ENCODE results near the gene HOXB2.
"Not testable (repeated sequence)": the region's sequence is repeated elsewhere in the genome, so short reads cannot be mapped to it uniquely, and the experiment has no call there.

Gene HOXB2

GRCh38 chr17:48541036-48541576 is 3.8 kb downstream of the HOXB2 start:
- no peak for DNase-seq (ENCODE audit: low read depth)

DNA sequence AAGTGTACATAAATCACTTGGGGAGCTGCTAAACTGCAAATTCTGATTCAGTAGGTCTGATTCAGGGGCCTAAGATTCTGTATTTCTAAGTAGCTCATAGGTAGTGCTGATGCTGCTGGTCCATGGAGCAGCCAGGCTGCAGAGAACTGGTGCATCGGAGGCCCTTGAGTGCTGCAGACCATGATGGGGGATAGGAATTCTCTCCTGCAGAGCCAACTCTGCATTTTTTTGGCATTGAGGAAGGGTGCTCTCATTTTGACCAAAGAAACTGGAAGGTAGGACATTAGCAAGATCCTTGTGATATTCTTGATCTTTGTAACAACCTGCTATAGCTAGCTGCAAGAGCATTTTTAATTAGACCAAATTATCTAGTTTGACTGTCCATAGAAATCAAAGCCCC is 4.7 kb downstream of the HOXB2 start:
- DNase-seq (ENCODE audit: low read depth), result no peak

DNA sequence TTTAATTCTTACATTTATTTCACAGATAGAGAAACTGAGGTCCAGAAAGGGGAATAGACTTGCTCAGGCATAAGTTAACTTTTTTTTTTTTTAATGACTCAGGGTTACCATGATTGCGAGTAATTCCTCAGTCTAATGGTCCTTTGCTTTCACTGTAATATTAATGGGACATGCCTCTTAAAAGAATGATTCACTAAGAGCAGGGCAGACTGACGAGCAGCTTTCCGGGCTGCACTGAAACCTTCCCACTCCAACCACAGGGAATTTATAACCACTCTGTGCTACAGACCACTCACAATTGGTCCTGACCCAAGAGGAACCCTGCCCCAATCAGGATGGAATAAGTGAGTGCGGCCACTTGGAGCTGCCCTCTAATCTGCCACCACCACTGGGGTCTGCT is 5.7 kb downstream of the HOXB2 start:
- no peak for DNase-seq (ENCODE audit: low read depth)

GRCh38 chr17:48537316-48537715 is 7.6 kb downstream of the HOXB2 start:
- DNase-seq (ENCODE audit: low read depth), result no peak

GRCh38 chr17:48535793-48536559 is 8.9 kb downstream of the HOXB2 start:
- DNase-seq (ENCODE audit: low read depth), result not testable (repeated sequence)

GRCh38 chr17:48532261-48532660 is 12.6 kb downstream of the HOXB2 start:
- DNase-seq (ENCODE audit: low read depth), result no peak

DNA sequence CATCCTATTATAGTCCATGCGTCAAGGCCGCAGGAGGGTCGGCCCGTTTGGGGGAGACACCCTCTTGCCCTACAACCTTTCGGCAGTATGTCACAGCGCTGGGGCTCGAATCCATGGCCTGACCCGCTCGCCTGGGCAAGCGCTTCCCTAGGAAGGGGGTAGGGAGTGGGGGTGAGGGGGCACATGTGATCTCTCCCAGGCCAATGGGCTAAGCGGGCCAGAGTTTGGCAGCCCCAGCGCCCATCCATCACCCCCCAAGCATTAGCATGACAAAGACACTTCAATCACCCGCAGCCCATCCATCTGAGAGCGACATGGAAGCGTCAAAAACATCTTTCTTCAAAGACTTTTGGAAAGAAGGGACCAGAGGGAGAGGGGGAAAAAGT is 14.0 kb downstream of the HOXB2 start, which contains the start of gene HOXB1:
Gene HOXB1, minus strand, starts transcription at position 125 of the 386 bp plus-strand sequence. Its CDS starts 107 bp downstream, at position 18.
- no peak for DNase-seq (ENCODE audit: low read depth)

DNA sequence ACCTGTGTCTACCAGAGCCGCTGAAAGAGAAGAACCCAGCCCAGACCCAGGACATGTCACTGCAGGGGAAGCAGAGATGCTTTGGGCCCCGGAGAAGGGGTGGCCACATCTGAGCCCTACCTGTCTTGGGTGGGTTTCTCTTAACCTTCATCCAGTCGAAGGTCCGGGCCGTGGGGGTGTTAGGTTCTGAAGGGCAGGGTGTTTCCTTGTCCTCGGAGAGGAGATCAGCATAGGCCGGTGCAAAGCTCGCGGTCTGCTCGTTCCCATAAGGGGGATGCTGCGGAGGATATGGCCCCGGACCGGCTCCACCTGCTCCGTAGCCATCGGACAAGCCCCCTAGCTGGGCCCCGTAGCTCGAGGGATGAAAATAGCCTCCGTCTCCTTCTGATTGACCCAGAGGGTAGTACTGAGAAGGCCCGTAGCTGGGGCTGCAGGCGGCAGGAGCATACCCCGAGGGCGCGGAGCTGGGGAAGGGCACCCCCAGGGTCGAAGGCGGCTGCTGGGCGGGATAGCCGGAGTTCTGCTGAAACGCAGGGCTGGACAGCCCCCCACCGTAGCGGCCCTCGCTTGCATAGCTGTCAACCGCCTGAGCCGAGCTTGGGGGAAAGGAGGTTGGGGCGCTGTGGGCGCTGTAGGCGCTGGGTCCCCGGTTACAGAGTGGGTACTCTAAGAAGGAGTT is 14.6 kb downstream of the HOXB2 start:
- DNase-seq (ENCODE audit: low read depth), result no peak

DNA sequence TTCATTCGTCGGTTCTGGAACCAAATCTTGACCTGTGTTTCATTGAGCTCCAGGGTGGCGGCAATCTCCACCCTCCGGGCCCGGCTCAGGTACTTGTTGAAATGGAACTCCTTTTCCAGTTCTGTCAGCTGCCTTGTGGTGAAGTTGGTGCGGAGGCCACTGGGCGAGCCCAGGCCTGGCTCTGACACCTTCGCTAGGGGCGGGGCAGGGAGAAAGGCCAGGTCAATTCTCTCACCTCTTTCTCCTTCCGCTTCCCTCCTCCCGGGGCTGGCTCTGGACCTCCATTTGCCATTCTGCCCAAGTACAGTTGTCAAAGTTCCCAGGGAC is 15.3 kb downstream of the HOXB2 start:
- no peak for DNase-seq (ENCODE audit: low read depth)

GRCh38 chr17:48528936-48529682 is 15.8 kb downstream of the HOXB2 start:
- DNase-seq (ENCODE audit: low read depth), result no peak

GRCh38 chr17:48528153-48528935 is 16.6 kb downstream of the HOXB2 start:
- DNase-seq (ENCODE audit: low read depth), result no peak

GRCh38 chr17:48527547-48527932 is 17.4 kb downstream of the HOXB2 start:
- DNase-seq (ENCODE audit: low read depth), result no peak

- DNase-seq (ENCODE audit: low read depth), result no peak
Observed at GRCh38 chr17:48526608-48527546, 18.0 kb downstream of the HOXB2 start.

- DNase-seq (ENCODE audit: low read depth), result no peak
Observed at GRCh38 chr17:48523010-48523409, 21.9 kb downstream of the HOXB2 start.

DNA sequence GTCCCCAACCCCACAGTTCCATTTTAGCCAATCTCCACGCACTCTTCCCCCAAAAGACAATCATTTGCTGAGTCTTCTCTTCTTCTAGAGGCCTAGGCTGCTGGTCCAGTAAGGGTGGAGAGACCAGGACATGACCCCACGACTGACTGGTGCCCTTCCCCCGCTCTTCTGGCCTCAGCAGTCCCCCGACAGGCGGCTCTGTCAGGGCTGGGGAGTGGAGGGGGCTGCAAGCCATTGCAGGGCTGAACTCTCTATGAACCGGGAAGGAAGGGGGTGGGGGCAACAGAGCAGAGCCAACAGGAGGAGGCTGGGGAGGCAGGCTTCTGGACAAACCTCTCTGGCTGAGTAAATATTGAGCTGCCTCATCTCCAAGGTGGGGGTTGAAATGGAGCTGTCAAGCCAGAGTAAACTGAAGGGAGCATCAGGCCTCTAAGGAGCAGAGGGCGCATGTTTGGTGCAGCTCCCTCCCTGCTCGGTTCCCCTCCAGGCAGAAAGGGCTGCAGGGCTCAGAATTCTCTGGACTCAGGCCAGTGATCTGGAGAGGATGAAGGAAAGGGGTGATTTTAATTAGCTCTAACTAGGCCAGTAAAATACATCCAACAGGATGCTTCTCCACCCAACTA is 22.8 kb downstream of the HOXB2 start:
- no peak for DNase-seq (ENCODE audit: low read depth)

DNA sequence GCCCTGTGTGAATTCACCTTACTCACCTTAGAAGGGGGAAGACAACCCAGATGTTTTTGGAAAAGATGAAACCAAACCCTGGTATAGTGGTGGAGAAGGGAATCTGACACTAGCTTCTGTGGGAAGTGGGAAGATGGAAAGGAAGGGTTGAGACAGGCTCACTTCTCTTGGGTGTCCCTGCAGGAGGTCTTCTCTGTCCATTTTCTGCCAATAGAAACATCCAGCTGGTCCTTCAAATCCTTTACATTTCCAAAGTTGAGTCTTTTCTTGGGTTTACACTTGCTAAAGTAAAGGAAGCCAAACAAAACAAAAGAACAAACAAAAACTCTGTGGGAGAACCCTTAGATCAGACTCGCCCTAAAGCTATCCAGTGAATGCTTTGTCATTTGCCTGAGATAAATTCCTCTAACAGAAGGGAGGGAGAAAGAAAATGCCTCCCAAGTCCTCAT is 24.3 kb downstream of the HOXB2 start:
- DNase-seq (ENCODE audit: low read depth), result no peak

DNA sequence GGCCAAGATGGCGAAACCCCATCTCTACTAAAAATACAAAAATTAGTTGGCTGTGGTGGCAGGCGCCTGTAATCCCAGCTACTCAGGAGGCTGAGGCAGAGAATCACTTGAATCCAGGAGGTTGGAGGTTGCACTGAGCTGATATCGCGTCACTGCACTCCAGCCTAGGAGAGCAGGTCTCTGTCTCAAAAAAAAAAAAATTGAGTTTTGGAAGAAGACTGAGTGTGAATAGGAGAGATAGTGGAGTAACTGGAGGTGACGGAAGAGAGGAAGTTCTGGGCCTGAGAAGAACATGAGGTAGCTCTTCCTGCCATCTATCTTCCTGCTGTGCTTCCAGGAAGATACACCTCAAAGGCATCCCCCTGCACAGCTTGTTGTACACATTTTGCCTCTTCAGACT is 25.5 kb downstream of the HOXB2 start:
- DNase-seq (ENCODE audit: low read depth), result no peak

DNA sequence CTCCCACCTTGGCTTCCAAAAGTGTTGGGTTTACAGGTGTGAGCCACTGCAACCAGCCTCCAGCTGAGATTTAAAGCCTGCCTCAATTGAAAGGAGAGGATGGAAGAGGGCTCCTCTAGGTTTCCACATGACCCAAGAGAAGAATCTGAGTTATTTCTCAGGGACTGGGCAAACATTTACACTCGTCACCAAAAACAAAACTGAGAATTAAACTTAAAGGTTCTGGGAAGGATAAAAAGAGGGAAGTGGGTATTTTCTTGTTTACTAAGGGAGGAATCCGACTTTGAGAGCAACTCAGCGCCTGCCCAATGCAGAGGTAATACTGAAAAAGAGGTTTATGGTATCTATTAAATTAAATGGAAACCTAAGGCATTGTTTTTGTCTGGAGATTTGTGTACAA is 27.4 kb downstream of the HOXB2 start:
- no peak for DNase-seq (ENCODE audit: low read depth)

DNA sequence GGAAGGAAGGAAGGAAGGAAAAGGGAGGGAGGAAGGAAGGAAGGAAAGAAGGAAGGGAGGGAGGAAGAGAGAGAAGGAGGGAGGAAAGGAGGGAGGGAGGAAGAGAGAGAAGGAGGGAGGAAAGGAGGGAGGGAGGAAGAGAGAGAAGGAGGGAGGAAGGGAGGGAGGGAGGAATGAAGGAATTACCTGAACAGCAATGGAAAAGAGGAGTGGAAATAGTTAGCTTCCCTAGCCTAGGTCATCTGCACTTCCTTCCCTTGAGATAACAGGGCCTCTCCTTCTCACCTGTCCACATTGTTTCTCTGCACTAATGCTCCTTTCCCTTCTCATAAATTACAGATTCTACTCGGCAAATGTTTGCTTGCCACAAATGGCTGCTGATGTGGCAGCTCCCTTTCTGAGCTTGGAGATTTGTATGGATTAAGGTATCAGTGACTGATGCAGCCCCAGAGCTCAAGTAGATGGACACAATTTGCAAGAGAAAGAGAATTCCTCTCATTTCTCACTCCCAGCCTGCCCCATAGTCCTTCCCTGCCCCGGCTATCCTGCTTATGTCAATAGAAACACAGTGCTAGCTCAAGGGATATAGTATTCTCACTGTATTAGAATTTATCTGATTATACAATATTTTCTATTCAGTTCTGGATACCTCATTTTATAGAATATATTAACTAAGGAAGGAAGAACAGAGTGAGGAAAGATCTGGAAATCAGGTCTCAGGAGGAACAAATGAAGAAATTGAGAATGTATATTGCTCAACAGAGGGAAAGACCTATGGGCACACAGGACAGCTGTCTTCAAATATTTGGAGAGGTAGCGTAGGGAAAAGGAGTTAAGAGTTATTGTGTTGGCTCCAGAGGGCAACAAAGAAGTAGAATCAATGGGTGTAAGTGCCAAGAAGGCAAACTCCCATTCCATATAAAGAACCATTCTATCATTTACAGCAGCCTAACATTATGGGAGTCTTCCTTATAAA is 28.7 kb downstream of the HOXB2 start:
- DNase-seq (ENCODE audit: low read depth), result no peak

Measured in stimulated activated CD8-positive, alpha-beta memory T cell treated with anti-CD3 and anti-CD28 coated beads, Interleukin-4, amount 100 ng/mL, for 24 hours (primary cell).